ENCODE data around the gene SASH1. TPM values are rescaled to one million over a fixed set of nuclear protein-coding genes. Genes with fewer than 3 reads are reported as not detected.

Gene SASH1
- total RNA-seq, 1 donor from 2014 or later, result 86.4 TPM

DNA sequence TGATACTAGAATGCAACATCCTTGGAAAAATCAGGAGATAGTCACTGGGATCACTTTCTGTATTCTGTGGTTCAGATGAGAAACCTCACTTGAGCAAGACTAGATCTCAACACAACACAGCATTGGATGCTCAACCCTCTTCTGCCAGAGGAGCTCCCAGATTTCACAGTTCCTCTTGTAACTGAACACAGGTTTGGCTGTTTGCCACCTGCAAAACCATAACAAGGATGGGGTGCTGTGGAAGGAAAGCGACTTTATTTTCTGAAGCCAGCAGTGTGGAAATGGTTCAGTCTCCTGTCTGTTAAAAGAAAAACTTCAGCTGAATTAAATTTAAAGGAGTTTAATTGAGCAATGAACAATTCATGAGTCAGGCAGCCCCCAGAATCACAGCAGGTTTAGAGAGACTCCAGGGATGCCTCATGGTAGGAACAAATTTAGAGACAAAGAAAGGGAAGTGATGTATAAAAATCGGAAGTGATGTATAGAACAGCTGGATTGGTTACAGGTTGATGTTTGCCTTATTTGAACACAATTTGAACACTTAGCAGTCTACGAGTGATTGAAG, 254.3 kb downstream of the SASH1 start:
- no peak for DNase-seq (ENCODE audit: extremely low spot score in 2 of 2)
- intact Hi-C loops (cut with DNase I), result no loop called here
- no peaks in the 10 kb centered on the region for H3K9me3 ChIP-seq
- H3K4me1 ChIP-seq, result no peaks in the 10 kb centered on the region
- no peak overlapping the region for H3K4me3 ChIP-seq
- H3K27me3 ChIP-seq, result no peaks in the 10 kb centered on the region
- no peaks in the 10 kb centered on the region for H3K36me3 ChIP-seq
- TF ChIP-seq POLR2A (IDR thresholded peaks at IDR 0.05) (no peak), POLR2AphosphoS5 (IDR thresholded peaks at IDR 0.05; ENCODE audit: insufficient read depth in 1 of 2, low read depth in 1 of 2) (no peak)
- TF ChIP-seq, protein P1, sequence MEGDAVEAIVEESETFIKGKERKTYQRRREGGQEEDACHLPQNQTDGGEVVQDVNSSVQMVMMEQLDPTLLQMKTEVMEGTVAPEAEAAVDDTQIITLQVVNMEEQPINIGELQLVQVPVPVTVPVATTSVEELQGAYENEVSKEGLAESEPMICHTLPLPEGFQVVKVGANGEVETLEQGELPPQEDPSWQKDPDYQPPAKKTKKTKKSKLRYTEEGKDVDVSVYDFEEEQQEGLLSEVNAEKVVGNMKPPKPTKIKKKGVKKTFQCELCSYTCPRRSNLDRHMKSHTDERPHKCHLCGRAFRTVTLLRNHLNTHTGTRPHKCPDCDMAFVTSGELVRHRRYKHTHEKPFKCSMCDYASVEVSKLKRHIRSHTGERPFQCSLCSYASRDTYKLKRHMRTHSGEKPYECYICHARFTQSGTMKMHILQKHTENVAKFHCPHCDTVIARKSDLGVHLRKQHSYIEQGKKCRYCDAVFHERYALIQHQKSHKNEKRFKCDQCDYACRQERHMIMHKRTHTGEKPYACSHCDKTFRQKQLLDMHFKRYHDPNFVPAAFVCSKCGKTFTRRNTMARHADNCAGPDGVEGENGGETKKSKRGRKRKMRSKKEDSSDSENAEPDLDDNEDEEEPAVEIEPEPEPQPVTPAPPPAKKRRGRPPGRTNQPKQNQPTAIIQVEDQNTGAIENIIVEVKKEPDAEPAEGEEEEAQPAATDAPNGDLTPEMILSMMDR (IDR thresholded peaks at IDR 0.05), result no peak
- H3K27ac ChIP-seq, result no peak overlapping the region

DNA sequence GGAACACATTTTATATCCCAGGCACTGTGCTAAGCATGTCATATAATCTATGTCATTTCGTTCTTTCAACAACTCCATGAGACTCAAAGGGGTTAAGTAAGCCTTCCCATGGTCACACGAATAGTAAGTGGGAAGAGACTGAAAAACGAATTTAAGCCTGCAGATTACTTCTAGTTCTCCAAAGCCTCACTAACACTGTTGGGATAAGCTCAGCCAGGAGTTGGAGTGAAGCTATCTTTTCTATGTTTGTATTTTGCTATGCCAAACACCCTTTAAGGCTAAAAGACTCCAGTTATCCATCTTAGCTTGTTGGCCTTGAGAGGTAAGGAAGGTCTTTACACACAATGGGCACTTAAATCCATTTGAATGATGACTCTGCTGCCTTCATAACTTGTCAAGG, 256.1 kb downstream of the SASH1 start:
- Histone ChIP-seq H3K27ac (no peak overlapping the region), H3K4me1 (no peaks in the 10 kb centered on the region), H3K9me3 (no peaks in the 10 kb centered on the region), H3K4me3 (no peak overlapping the region), H3K36me3 (no peaks in the 10 kb centered on the region), H3K27me3 (no peaks in the 10 kb centered on the region)
- intact Hi-C loops (cut with DNase I), result no loop called here
- TF ChIP-seq POLR2AphosphoS5 (IDR thresholded peaks at IDR 0.05; ENCODE audit: insufficient read depth in 1 of 2, low read depth in 1 of 2) (no peak), POLR2A (IDR thresholded peaks at IDR 0.05) (no peak)
- TF ChIP-seq, protein P1 (IDR thresholded peaks at IDR 0.05), result no peak
- DNase-seq (ENCODE audit: extremely low spot score in 2 of 2), result no peak

DNA sequence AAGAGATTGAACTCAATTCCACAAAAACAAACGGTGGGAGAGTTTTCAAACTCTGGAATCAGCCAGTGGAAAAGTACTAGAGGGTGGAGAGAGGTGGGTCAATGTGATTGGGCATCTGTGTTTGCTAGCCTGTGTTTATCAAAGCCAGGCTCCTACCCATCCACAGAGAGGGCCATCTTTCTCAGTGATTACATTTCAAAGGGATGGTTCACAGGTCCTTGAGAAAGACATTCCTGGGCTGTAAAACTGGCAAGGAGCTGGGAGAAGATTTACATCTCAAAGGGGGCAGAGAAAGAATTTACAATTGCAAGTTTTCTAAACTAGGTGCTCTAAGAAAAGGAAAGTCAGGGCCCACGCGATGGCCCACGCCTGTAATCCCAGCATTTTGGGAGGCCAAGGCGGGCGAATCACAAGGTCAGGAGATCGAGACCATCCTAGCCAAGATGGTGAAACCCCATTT, 257.4 kb downstream of the SASH1 start:
- Histone ChIP-seq H3K36me3 (no peaks in the 10 kb centered on the region), H3K27me3 (no peaks in the 10 kb centered on the region), H3K9me3 (no peaks in the 10 kb centered on the region), H3K4me3 (no peak overlapping the region), H3K4me1 (no peaks in the 10 kb centered on the region), H3K27ac (no peak overlapping the region)
- TF ChIP-seq, protein P1 (IDR thresholded peaks at IDR 0.05), result no peak
- no peak for TF ChIP-seq POLR2AphosphoS5 (IDR thresholded peaks at IDR 0.05; ENCODE audit: insufficient read depth in 1 of 2, low read depth in 1 of 2)
- TF ChIP-seq POLR2A (IDR thresholded peaks at IDR 0.05), result no peak
- DNase-seq (ENCODE audit: extremely low spot score in 2 of 2), result no peak
- intact Hi-C loops (cut with DNase I), result no loop called here

Small RNA genes lying within 50 kb of the gene (small RNA-seq; reads per million reads assigned to genes)
- not detected for gene SNRPEP6
